ENCODE results near the gene UQCRC1.

Gene UQCRC1

DNA sequence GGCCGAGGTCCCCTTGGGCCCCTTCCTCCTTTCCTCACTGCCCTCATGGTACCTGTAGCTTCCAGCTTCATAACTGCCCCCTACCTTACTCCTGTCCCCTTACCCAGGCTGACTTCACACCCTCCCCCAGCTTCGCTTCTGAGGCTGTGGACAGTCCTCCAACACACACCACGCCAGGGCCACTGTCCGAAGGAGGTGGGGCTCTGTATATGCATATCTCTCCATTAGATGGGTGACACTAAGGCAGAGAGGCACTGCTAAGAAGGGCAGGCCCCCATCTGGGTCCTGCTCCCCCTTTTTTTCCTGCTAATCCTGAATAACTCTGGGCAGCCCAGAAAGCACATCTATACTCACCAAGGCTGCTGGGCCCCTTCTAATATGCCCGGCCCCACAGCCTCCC, 13.3 kb downstream of the UQCRC1 start:
- DNase-seq (ENCODE audit: low read depth, low spot score) = no peak
- H3K4me3 ChIP-seq (ENCODE audit: low read depth, low read length) = no peak overlapping the region
- TF ChIP-seq, protein P1, sequence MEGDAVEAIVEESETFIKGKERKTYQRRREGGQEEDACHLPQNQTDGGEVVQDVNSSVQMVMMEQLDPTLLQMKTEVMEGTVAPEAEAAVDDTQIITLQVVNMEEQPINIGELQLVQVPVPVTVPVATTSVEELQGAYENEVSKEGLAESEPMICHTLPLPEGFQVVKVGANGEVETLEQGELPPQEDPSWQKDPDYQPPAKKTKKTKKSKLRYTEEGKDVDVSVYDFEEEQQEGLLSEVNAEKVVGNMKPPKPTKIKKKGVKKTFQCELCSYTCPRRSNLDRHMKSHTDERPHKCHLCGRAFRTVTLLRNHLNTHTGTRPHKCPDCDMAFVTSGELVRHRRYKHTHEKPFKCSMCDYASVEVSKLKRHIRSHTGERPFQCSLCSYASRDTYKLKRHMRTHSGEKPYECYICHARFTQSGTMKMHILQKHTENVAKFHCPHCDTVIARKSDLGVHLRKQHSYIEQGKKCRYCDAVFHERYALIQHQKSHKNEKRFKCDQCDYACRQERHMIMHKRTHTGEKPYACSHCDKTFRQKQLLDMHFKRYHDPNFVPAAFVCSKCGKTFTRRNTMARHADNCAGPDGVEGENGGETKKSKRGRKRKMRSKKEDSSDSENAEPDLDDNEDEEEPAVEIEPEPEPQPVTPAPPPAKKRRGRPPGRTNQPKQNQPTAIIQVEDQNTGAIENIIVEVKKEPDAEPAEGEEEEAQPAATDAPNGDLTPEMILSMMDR (IDR thresholded peaks at IDR 0.05; ENCODE audit: low read depth, low read length) = no peak
- in situ Hi-C loops (cut with HindIII; ENCODE audit: low sequenced_read_pairs) = no loop called here

DNA sequence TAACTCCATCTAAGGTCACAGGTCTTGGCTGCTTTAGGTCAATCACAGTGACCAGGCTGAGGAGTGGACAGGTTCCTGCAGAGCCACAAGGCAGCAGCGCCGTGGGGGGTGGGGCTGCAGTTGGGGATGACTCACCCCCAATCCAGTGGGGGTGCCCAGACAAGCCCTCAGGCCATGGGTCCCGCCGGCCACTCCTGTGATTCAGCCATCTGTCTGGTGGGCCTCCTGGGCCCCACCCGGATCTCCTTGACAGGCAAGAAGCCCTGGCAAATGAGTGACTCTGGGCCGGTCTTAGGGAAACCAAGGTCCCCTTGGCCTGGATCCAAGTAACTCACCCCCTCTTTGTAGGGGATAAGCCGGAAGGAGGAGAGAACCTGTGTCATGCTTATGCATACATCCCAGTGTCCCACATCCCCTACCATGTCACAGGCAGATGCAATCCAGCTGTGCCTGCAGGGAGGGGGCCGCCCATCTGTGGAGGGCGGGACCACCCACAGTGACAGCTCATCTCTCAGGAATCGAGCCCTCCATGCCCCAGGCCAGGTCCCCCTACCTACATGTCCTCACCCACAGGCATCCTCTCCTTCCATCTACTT, 13.8 kb downstream of the UQCRC1 start:
- peak; percentile 92 for DNase-seq (ENCODE audit: low read depth, low spot score)
- peak overlapping the region; percentile 48 for H3K4me3 ChIP-seq (ENCODE audit: low read depth, low read length)
- TF ChIP-seq, protein P1 (IDR thresholded peaks at IDR 0.05; ENCODE audit: low read depth, low read length) = no peak
- in situ Hi-C loops (cut with HindIII; ENCODE audit: low sequenced_read_pairs) = no loop called here

DNA sequence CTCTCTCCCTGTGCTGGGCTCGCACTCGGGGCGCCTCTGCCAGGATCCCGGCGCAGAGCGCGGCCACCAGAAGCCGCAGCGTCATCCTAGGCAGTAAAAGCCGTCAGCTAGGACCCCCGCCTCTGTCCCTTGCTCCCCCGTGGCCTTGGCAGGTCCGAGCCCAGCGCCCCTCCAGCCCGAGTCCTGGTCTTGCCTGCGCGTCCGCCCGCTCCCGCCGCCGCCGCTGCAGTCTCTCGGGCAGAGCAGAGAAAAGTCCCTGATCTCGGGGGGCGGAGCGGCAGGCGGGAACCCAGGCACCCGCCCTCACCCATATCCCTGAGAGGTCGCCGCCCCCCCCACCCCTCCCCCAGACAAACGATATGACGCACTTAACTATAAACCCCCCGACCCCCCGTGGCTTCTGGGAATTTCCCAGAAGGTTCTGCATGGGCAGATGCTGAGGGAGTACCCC, 14.3 kb downstream of the UQCRC1 start, which contains the start of gene COL7A1:
COL7A1 (minus strand) TSS at position 255 of the 451 bp plus-strand sequence; CDS start at position 85, 170 bp downstream.
- TF ChIP-seq, protein P1 (IDR thresholded peaks at IDR 0.05; ENCODE audit: low read depth, low read length) = no peak
- peak within 1 kb of the TSS; percentile 48 for H3K4me3 ChIP-seq (ENCODE audit: low read depth, low read length)
- in situ Hi-C loops (cut with HindIII; ENCODE audit: low sequenced_read_pairs) = no loop called here
- no peak for DNase-seq (ENCODE audit: low read depth, low spot score)

DNA sequence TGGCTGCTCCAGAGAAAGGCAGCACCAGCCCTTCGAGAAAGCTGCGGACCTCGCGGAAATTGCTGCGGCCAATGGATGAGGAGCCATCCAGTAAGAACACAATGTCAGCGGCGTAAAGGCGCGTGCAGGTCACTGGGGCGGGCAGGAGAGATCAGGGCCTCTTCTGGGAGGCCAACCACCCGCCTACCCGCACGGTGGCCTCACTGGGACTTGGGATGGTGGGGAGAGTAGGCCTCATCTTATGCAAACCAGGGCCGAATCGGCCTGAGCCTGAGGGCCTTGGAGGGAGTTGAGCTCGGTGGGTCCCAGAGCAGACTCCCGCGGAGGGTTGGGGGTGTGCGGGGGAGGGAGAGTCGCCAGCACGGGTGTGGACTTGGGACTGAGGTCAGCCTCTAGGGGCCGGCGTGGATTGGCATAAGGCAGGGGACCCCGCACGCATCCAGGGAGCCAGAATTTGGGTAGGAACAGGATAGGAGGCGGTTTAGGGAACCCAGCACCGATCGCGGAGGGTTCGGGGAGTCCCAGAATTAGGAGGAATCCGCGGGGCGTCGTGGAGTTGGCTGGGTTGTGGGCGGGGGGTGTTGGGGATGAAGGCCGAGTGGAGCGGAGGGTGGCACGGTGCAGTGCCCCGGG, 14.9 kb downstream of the UQCRC1 start:
- in situ Hi-C loops (cut with HindIII; ENCODE audit: low sequenced_read_pairs) = no loop called here
- no peak for DNase-seq (ENCODE audit: low read depth, low spot score)
- H3K4me3 ChIP-seq (ENCODE audit: low read depth, low read length) = peak overlapping the region; percentile 48
- TF ChIP-seq, protein P1 (IDR thresholded peaks at IDR 0.05; ENCODE audit: low read depth, low read length) = no peak

DNA sequence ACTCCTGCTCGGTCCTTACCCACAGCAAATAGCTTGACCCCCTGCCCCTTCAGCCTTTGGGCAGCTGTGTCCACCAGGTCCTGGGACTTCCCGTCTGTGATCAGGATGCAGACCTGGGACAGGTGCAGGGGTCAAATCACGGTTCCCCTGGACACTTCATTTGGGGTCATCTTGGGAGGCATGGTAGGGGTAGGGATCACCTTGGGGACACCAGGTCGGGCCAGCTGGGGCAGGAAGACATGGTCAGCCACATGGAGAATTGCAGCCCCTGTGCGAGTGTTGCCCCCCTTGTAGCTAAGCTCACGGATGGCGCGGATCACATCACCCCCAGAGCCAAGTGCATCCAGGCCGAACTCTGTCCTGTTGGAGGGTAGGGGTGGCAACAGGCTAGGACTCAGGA, 16.1 kb downstream of the UQCRC1 start:
- in situ Hi-C loops (cut with HindIII; ENCODE audit: low sequenced_read_pairs) = no loop called here
- H3K4me3 ChIP-seq (ENCODE audit: low read depth, low read length) = peak overlapping the region; percentile 48
- TF ChIP-seq, protein P1 (IDR thresholded peaks at IDR 0.05; ENCODE audit: low read depth, low read length) = no peak
- DNase-seq (ENCODE audit: low read depth, low spot score) = no peak

DNA sequence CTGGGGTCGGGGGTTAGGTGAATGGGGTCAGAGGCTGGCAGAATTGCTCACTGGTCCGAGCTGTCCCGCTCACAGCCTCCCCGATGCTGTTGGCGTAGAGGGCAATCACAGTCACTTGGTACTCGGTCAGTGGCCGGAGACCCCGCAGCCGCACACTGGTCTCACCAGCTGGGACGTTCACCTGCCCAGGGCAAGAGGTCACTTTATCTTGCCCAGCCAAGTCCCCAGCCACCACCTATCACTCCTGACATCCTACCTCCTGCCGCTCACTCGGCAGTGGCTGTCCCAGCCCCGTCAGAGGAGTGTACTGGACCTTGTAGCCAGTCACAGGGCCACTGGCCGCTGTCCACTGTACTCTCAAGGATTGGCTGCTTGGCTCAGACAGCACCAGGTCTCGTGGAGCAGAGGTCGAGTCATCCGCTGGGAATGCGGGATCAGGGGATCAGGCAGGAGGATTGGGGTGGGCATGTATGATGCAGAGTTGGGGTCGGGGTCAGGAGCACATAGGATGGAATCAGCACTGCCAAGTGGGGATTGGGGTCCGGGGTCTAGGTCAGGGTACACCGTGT, 16.8 kb downstream of the UQCRC1 start:
- in situ Hi-C loops (cut with HindIII; ENCODE audit: low sequenced_read_pairs) = no loop called here
- TF ChIP-seq, protein P1 (IDR thresholded peaks at IDR 0.05; ENCODE audit: low read depth, low read length) = no peak
- no peak overlapping the region for H3K4me3 ChIP-seq (ENCODE audit: low read depth, low read length)
- DNase-seq (ENCODE audit: low read depth, low spot score) = no peak
